Keratinocyte (primary cell): ENCODE measurements around the gene ADPRS.

Source experiments
- CTCF ChIP-seq, 3 experiments: IDR thresholded peaks in 1 of 3; conservative IDR thresholded peaks in 1 of 3; optimal IDR thresholded peaks in 1 of 3; 2 replicates in 2 of 3; 3 replicates in 1 of 3; pipeline versions ENCODE3 to v1.5.1; 2011; ENCODE audit warnings: low read length in 3 of 3, mild to moderate bottlenecking in 3 of 3, moderate library complexity in 2 of 3, control low read depth in 1 of 3, inconsistent platforms in 1 of 3; ENCODE audit not compliant: insufficient read depth in 2 of 3; ENCODE audit errors: extremely low read depth in 1 of 3
- EZH2 ChIP-seq: IDR thresholded peaks from one replicate; pipeline ENCODE4 v1.6.1; 2012; ENCODE audit warnings: inconsistent platforms, mild to moderate bottlenecking, low read length, moderate library complexity

DNA sequence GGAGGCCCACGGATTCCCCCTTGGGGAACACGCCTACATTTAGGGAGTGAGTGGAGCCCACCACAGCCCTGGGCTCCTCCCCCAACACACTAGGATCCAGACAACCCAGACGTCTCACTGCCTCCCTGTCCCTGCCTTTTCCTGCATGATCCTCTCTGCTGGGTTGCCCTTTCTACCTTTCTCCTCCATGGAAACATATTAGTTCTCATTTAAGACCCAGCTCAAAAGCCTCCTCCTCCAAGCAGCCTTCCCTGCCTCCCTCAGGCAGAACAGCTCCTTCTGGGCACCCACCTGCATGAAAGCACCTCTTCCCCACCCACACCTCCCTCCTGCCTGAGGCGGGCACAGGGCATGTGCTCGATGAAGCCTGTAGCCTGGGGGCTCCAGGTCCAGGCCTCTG lies 25.7 kb downstream of the ADPRS start:
- TF ChIP-seq CTCF (optimal IDR thresholded peaks at IDR 0.05 in 1 of 3, IDR thresholded peaks at IDR 0.05 in 1 of 3, conservative IDR thresholded peaks at IDR 0.05 in 1 of 3; ENCODE audit: extremely low read depth in 1 of 3, insufficient read depth in 2 of 3, low read length in 3 of 3), result no peak
- TF ChIP-seq EZH2, result no peak
